ENCODE measurements around the gene FOXA2.

- TF ChIP-seq CTCF (conservative IDR thresholded peaks at IDR 0.05 in 1 of 2, IDR thresholded peaks at IDR 0.05 in 1 of 2; ENCODE audit: low read depth in 1 of 2, low read length in 2 of 2) (no peak), EZH2 (IDR thresholded peaks at IDR 0.05; ENCODE audit: low read length, missing control alignments) (no peak)
Observed at GRCh38 chr20:22546344-22546743, 38.0 kb downstream of the FOXA2 start.

All from fibroblast of lung (primary cell).